Measurements from ENCODE around the gene NELFCD. TPM values are rescaled to one million over a fixed set of nuclear protein-coding genes. Genes with fewer than 3 reads are reported as not detected.

Gene NELFCD
- total RNA-seq, 1 donor from 2014 or later = 27.4 TPM

DNA sequence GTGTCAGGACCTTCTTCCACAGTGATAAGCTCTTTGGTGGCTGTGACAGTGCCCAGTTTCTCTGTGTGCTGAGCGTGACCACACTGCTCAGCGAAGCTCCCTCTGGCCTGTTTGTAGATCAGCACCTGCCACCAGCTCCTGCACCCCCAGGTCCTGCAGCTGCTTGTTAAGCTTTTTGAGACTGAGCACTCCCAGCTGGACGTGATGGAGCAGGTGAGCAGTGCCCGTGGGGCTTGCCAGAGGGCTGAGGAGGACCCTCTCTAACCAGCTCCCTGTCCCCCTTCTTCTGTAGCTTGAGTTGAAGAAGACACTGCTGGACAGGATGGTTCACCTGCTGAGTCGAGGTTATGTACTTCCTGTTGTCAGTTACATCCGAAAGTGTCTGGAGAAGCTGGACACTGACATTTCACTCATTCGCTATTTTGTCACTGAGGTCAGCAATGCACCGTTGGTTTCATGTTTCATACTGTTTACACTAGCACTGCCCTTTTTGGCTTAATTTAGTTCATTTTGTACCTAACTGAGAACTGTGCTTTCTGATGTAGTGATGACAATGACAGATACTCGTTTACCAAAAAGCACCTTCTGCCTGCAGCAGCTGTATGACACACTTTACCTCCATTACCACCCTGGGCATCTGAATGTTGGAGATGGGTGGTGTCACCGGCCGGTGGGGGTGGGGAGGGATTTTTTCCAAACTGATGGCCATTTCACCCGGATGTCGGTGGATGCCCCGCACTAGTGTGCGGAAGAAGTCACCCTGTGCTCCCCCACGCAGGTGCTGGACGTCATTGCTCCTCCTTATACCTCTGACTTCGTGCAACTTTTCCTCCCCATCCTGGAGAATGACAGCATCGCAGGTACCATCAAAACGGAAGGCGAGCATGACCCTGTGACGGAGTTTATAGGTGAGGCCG lies 12.5 kb downstream of the NELFCD start:
- Histone ChIP-seq H3K27me3 (ENCODE audit: control insufficient read depth, insufficient read depth, low read length) (no peaks in the 10 kb centered on the region), H3K4me3 (ENCODE audit: low read depth, low read length) (no peak overlapping the region), H3K36me3 (ENCODE audit: control insufficient read depth, insufficient read depth, low read length) (peaks cover 38% of the 10 kb centered on the region)
- DNase-seq (ENCODE audit: low read depth) (no peak), FAIRE-seq (no peak)
- TF ChIP-seq, protein P1, sequence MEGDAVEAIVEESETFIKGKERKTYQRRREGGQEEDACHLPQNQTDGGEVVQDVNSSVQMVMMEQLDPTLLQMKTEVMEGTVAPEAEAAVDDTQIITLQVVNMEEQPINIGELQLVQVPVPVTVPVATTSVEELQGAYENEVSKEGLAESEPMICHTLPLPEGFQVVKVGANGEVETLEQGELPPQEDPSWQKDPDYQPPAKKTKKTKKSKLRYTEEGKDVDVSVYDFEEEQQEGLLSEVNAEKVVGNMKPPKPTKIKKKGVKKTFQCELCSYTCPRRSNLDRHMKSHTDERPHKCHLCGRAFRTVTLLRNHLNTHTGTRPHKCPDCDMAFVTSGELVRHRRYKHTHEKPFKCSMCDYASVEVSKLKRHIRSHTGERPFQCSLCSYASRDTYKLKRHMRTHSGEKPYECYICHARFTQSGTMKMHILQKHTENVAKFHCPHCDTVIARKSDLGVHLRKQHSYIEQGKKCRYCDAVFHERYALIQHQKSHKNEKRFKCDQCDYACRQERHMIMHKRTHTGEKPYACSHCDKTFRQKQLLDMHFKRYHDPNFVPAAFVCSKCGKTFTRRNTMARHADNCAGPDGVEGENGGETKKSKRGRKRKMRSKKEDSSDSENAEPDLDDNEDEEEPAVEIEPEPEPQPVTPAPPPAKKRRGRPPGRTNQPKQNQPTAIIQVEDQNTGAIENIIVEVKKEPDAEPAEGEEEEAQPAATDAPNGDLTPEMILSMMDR (IDR thresholded peaks at IDR 0.05; ENCODE audit: insufficient read depth, low read length, severe bottlenecking) = no peak

DNA sequence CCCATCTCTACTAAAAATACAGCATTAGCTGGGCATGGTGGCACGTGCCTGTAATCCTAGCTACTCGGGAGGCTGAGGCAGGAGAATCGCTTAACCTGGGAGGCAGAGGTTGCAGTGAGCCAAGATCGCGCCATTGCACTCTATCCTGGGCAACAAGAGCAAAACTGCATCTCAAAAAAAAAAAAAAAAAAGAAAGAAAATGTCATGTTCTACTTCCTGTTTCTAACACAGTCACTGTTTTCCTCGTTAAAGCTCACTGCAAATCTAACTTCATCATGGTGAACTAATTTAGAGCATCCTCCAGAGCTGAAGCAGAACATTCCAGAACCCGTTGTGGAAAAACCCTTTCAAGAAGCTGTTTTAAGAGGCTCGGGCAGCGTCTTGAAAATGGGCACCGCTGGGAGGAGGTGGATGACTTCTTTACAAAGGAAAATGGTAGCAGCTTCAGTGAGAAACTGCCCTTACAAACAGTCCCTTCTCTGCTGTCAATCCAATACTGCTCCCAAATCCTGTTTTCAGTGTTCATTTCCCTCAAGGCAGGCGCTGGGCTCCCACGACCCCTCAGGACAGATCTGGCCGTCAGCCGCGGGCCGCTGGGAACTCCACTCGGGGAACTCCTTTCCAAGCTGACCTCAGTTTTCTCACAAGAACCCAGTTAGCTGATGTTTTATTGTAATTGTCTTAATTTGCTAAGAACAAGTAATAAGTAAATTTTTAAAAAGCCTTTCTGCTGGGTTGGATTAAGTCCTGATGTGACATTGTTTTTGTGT lies 13.5 kb downstream of the NELFCD start:
- Histone ChIP-seq H3K27me3 (ENCODE audit: control insufficient read depth, insufficient read depth, low read length) (no peaks in the 10 kb centered on the region), H3K36me3 (ENCODE audit: control insufficient read depth, insufficient read depth, low read length) (peaks cover 33% of the 10 kb centered on the region), H3K4me3 (ENCODE audit: low read depth, low read length) (no peak overlapping the region)
- TF ChIP-seq, protein P1 (IDR thresholded peaks at IDR 0.05; ENCODE audit: insufficient read depth, low read length, severe bottlenecking) = no peak
- FAIRE-seq = no peak
- DNase-seq (ENCODE audit: low read depth) = no peak

DNA sequence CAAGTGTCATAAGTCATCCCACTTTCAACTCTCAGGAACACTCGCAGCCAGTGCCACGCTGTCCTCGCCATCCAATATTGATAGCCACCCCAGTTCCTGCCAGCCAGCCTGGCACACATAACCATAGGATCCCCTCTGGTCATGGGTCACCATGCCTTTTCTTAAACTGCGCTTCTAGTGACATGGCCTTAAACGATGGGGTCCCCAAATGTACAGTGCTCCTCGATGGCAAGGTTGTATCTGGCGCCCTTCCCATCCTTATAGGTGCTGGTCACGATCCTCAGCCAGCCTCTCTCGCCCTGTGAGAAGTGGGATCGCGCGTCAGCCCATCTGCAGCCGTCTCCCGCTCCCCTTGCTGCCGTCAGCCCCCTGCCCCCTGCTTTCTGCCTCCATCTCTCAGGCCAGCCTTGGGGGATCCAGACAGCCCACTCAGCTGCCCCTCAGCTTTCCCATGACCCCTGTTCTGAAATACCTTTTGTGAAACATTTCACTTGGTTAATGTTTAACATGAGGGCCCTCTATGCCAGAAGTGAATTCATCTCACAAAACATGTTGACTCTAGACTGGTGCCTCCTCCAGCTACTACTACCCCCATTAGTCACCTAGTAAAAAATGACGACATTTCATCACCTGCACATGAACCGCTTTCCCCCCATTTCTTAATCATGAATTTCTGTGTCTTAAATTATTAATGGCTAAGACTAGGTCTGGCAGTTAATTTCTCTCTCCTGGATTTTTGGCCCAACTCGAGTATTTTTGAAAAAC lies 14.6 kb downstream of the NELFCD start:
- Histone ChIP-seq H3K27me3 (ENCODE audit: control insufficient read depth, insufficient read depth, low read length) (no peaks in the 10 kb centered on the region), H3K4me3 (ENCODE audit: low read depth, low read length) (no peak overlapping the region), H3K36me3 (ENCODE audit: control insufficient read depth, insufficient read depth, low read length) (peaks cover 35% of the 10 kb centered on the region)
- DNase-seq (ENCODE audit: low read depth) (peak; percentile 53), FAIRE-seq (no peak)
- TF ChIP-seq, protein P1 (IDR thresholded peaks at IDR 0.05; ENCODE audit: insufficient read depth, low read length, severe bottlenecking) = no peak

DNA sequence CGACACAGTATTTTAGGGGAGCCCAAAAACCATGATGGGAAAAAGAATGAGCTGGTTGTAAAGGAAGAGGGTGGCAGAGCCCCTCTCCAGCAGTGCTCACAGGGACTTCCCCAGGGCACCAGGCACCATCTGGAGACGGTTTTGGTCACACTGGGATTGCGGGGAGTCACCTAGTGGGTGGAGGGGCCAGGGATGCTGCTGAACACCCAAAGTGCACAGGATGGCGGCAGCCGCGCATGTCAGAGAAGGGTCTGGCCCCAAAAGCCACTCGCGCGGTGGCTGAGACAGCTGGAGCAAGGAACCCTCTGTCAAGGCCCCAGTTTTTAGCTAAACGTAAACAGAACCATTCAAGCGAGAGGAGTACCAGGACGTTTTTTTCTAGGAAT lies 15.2 kb downstream of the NELFCD start:
- no peak overlapping the region for H3K4me3 ChIP-seq (ENCODE audit: low read depth, low read length)
- TF ChIP-seq, protein P1 (IDR thresholded peaks at IDR 0.05; ENCODE audit: insufficient read depth, low read length, severe bottlenecking) = no peak
- no peak for DNase-seq (ENCODE audit: low read depth)
- H3K27me3 ChIP-seq (ENCODE audit: control insufficient read depth, insufficient read depth, low read length) = no peaks in the 10 kb centered on the region
- no peak for FAIRE-seq
- peaks cover 31% of the 10 kb centered on the region for H3K36me3 ChIP-seq (ENCODE audit: control insufficient read depth, insufficient read depth, low read length)

DNA sequence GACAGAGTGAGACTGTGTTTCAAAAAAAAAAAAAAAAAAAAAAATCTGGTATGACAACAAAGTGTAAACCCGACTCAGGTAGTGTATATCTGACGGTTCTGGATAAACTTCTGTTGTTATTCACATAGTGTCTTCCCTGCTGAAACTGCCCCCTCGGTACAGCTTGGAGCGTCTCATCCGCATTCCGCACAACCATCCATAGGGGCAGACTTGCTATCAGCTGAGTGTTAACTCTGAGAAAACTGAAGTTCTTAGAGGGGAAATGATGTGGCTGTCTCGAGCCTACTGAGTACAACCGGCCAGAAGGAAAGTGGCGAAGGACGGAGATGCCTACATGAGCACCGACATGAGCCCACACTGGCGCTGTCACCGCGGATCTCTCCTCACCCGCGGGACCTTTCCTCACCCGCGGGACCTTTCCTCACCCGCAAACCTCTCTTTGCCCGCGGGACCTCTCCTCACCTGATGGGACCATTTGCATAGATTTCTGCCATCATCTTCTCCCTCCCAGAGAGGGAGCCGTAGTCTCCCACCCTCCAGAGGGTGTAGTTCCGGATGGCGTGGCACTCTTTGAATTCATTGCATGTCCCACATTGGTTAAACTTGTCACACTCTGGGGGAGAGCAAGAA lies 16.2 kb downstream of the NELFCD start:
- no peaks in the 10 kb centered on the region for H3K27me3 ChIP-seq (ENCODE audit: control insufficient read depth, insufficient read depth, low read length)
- no peak overlapping the region for H3K4me3 ChIP-seq (ENCODE audit: low read depth, low read length)
- DNase-seq (ENCODE audit: low read depth) (no peak), FAIRE-seq (no peak)
- TF ChIP-seq, protein P1 (IDR thresholded peaks at IDR 0.05; ENCODE audit: insufficient read depth, low read length, severe bottlenecking) = no peak
- peaks cover 29% of the 10 kb centered on the region for H3K36me3 ChIP-seq (ENCODE audit: control insufficient read depth, insufficient read depth, low read length)
